HG02943 (cell line): ENCODE data around the gene PNCK.

Experiments used
- ATAC-seq: cut with Tn5 transposase; IDR thresholded peaks from one replicate; pipeline ENCODE4 v1.9.1; 2021; ENCODE audit warnings: mild to moderate bottlenecking, low read depth, moderate library complexity; ENCODE audit not compliant: unreplicated experiment

Gene PNCK

DNA sequence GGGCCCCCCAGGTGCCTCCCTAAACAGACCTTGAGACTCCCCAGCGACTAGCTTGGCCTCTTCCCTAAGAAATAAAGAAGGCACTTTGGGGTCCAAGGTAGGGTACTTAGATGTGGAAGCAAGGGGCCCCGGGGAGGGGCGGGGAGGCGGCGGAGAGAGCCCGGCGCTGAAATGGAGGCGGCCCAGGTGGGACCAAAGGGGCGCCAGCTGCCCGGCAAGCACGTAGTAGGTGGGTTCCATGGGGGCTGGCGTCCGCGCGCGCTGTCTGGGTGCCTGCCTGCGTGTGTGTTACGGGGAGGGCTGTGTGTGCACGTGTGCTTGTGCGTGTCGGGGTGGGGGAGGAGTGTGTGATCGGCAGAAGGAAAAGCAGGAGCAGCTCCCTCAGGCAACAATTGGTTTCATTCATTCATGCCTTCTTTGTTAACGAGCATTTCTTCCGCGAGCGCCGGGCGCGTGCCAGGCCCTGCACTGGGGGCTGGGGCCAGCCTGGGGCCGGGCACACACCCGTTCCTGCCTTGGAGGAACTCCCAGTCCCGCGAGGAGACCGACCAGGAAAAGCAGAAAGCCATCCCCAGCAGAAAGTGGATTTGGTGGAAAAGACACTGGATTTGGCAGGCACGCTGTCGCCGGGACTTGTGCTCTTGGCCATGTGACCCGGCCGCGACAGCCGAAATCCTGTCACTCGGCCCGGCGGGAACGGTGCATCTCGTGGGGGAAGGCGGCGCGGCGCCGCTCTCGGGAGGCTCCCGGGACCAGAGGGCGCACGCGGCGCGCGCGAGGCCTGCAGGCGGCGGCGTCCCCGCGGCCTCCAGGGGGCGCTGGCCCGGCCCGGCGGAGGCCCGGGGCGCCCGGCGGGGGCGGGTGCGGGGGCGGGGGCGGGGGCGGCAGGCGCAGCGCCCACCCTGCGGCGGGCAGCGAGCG, 29.9 kb downstream of the PNCK start:
- no peak for ATAC-seq

DNA sequence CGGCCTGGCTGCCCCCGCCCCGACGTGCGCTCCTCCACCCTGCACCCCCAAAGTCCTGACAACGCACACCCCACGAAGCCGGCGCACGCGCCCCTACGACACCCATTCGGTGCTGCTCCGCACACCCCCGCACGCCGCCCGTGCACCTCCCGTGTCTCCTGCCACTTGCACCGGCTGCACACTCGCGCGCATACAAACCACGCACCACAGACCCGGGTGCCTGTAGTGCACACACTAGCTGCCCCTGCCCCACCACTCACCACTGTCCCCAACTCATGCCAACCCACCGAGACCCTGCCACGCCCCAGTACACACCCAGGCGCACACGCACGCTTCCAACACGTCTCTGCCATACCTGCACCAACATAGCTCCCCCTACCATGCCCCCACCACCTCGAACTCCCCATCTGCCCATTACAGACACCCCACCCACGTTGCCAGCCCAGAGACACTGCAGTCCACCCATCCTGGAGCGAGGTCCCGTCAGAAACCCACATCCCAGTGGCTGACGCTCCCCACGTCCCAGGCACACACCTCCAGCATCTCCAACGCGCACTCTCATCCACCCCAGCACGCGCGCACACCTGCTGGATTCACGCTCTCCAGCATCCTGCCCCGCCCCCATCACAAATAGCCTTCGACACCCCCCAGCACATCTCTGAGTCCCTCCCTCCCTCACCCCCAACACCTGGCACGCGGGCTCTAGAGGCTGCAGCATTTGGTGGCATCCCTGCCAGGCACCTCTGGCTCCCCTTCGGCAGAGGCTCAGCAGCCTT, 30.8 kb downstream of the PNCK start:
- no peak for ATAC-seq

DNA sequence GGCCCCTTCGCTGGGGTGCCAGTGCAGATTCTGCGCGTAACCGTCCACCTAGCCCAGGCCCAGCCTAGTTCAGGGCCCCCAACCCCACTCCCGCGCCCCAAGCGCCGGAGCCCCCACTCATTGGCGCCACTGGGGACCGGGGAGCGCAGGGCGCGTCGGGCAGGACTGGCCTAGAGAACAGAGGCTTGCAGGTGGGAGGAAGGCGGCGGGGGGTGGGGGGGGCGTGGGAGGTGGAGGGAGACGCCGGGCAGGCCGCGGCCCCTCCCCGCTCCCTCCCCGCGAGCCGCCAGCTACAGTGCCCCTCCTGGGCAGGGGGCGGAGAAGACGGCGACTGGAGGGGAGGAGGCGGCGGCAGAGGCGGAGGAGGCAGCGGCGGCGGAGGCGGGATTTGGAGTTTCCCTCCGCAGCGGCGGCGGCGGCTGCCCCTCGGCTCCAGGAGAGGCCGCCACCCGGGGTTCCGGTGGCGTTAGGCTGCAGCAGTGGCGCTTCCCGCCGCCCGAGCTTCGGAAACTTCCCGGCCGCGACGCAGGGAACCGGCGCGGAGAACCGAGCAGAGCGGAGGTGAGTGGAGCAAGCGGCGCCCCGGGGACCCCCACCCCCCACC, 31.5 kb downstream of the PNCK start:
- ATAC-seq: no peak

DNA sequence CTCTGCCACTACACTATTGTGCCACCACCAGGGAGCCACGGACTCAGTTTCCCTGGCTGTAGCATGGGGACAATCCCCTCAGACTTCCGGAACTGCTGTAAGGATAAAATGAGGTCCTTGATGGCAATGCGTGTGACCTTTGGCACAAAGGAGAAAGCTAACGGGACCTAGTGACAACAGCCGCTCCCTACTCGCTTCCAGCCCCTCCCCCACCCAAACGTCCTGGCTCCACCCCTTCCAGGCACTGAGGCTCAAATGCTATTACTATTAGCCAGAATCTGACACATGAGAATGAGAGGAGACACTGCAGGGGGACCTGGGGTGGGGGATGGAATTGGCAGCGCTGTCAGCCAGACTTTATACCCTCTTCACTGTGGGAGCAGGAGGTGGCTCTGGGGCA, 32.0 kb downstream of the PNCK start:
- ATAC-seq: no peak

DNA sequence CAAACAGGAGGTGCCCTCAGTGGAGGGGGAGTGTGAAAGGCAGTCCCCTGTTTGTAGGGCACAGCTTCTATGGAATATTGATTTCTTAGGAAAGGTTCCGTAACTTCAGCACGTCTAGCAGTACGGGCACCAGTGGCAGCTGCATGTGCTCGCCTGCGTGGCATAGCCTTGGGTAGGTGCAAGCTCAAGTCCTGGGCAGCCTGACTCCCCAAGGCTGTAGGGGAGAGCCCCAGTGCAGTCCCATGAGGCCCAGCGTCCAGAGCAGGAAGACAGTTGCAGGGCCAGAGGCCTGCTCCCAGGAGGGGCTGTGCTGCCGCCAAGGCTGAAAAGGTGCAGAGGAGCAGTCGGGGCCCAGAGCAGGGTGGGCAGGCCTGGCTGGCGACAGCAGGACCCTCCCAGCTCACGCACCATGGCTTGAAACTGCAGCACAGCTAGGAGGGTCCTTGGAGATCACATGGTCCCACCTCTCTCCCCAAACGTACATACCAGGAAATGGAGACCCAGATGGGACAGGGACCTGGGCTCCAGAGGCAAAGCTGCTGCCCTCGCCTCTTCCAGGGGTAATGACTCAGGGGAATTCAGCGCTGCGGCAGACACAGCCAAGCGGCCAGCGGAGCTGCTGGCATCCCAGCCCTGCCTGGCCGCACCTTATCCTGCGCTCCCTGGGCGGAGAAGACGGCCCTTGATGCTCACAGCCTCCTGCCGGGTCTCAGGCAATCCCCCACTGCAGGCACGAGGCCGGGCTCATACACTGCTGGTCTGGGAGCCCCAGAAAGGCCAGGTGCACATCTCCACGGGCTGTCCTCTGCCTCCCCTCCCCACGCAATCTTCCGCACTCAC, 32.7 kb downstream of the PNCK start:
- ATAC-seq: no peak

DNA sequence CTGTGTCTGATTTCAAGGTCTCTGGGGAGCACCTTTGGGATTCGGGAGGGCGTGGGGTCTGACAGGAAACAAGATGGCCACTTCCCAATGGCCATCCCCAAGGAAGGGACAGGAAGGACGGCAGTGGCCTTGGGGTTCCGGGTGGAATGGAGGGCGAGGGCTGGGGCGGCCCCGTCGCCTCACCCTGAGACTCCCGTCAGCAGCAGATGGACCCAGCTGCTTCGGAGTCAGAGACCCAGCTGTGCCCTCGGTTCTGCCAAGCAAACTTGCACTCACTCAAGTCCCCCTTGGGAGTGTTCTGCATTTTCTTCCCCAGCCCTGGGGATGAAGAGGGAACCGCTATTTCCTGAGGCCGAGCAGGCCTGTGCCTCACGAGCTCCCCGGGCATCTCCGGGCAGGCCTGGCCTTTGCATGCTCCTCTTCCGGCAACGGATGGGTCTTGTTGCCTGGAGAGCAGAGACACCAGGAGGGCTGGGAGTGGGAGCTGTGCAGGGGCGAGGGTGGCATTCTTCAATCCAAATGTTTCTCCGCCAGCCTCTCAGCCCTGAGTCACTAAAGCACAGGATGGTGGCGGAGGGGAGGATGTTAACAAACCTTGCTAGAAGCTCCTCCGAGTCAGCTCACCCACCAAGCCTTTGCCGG, 33.4 kb downstream of the PNCK start:
- ATAC-seq: no peak

- no peak for ATAC-seq
These were observed 34.2 kb downstream of the PNCK start for GRCh38 chrX:153639177-153640044.

DNA sequence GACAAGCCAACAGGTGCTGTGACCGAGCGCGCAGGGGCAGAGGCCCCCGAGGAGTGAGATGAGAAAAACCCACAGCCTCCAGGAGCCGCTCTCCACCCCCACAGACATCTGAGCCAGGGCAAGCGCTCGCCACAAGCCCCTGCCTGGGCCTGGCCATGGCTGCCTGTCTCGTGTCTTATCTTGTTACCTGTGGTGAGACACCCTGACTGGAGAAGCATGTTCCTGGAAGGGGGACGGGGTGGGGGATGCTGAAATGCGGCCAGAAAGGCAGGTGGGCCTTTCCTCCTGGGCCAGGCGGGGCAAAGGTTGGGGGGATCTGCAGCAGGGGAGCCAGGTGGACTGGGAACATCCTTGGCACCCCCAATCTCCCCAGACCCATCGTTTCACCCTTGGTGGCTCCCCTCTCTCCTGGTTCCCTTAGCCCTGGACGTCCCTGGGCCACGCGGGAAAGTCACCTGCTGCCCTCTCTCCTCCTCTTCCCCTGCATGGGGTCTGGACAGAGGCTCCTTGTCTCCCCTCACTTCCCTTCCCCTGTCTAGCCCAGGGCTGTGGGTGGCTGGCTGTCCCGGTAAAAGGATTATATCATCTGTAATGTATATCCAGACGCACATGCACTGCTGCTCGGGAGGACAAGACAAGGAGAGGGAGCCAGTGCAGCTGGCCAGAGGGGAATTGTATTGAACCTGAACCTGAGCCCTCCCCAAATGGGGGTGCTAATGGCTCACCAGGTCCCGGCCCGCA, 35.0 kb downstream of the PNCK start:
- no peak for ATAC-seq

DNA sequence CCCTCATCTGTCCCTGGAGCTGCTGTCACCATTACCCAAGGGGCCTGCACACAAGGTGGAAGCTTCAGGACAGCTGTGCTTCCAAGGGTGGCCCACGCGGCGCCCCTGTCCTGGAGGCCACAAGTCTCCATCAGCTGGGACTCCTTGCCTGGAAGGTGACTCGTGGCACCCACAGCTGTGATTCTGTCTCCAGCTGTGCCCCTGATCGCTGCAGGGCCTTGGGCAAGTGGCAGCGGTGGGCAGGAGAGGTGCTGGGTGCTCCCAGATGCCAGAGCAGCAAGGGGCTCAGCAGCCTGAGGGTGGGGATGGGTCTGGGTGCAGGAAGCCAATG, 35.6 kb downstream of the PNCK start:
- ATAC-seq: no peak

- ATAC-seq: no peak
These were observed 36.2 kb downstream of the PNCK start for GRCh38 chrX:153637121-153638040.

GRCh38 chrX:153636716-153637115, 36.9 kb downstream of the PNCK start:
- no peak for ATAC-seq

DNA sequence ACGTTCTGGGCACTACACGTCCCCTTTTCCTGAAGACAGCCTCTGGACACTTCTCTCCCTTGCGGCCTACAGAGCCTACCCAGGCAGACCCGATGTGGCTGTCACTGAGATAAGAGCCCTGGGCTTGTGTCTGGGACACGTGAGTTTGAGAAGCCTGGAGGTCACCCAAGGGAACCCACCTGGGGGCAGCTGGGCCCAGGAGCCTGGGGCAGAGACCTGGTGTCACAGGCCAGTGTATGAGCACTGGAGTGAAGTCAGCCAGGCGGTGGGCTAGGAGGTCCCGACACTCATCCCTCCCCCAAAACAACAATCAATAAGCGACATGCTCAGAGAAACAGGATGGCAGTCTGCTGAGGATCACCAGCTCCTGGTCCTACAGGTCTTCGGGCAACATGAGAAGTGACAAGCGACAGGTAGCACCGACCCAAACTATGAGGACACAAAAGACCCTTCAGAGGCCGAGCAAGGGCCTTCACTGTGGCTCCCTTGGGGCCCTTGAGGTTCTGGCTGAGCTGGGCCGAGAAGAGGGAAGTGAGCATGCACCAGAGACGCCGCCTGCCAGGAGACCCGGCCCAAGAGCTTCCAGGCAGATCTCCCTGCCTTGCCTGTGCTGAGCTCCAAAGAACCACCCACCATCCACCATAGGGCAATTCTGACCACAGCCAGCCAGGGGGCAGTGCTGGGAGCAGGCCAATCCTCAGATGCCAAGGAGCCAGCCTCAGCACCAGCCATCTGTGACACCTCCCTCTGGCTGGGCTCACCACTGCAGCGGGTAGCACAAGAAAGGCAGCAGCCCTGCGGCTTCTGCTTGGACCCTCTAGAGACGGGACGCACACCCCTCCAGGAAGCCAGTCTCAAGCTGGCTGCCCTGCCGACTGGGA, 37.6 kb downstream of the PNCK start:
- ATAC-seq: no peak

- no peak for ATAC-seq
These were observed 38.2 kb downstream of the PNCK start for GRCh38 chrX:153635388-153635787.

DNA sequence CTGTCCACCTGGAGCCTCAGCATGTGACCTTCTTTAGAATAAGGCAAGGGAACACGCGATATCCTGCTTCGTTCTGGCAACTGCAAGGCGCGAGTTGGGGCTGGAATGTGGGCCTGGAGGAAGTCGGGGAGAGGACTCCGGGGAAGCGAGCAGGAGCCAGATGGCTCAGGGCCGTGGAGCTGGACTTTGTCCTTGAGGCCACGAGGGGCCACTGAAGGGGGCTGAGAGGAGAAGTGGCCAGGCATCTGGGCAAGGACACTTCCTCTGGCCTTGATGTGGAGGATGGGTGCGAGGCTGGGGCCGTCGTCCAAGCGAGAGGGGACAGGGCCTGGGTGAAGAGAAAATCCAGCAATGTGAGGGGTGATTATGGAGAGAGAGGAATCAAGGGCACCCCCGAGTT, 38.8 kb downstream of the PNCK start:
- no peak for ATAC-seq

DNA sequence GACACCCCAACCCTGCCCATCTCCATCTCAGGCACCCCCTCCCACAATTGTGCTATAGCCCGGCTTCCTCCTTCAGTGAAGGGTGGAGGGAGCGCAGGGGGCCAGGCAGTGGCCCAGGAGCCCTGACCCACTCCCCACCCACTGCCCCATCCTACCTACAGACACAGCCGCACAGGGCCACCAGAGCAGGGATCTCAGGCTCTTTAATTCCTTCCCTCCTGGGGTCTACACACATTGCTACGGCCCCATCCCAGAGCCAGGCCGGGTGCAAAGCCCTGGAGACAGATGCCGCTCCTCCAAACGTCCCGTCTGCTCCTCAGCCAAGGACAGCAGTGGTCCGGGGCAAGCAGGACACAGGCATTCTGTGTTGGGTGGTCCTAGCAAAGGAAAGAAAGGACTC, 39.4 kb downstream of the PNCK start:
- ATAC-seq: no peak

DNA sequence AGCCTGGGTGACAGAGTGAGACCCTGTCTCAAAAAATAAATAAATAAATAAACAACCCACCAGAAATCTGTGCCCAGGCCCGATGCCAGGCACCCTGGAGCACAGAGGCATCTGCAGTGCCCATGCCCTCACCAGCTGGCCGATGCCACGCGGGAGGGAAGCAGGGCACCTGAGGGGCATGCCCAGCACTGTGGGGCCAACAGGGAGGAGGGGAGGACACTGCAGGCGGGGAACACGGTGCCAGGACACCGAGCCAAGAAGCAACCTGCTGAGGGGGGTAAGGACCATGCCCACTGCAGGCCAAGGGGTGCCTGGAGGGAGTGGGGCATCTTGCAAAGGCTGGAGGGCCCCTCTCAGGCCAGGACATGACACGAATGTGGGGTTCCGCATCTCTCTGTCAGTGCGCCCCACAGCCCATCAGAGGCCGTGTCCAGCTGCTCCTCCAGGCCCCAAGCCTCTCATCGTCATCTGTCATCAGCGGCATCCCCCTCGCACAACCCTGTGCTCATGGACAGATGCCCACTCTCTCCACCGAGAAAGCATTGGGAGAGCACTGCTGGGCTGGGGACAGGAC, 39.9 kb downstream of the PNCK start:
- ATAC-seq: no peak
